ENCODE data around the gene C7orf57.

C7orf57 gene

GRCh38 chr7:47990592-47990991, 44.8 kb upstream of the C7orf57 start:
- no peak for DNase-seq
- TF ChIP-seq, protein P1, sequence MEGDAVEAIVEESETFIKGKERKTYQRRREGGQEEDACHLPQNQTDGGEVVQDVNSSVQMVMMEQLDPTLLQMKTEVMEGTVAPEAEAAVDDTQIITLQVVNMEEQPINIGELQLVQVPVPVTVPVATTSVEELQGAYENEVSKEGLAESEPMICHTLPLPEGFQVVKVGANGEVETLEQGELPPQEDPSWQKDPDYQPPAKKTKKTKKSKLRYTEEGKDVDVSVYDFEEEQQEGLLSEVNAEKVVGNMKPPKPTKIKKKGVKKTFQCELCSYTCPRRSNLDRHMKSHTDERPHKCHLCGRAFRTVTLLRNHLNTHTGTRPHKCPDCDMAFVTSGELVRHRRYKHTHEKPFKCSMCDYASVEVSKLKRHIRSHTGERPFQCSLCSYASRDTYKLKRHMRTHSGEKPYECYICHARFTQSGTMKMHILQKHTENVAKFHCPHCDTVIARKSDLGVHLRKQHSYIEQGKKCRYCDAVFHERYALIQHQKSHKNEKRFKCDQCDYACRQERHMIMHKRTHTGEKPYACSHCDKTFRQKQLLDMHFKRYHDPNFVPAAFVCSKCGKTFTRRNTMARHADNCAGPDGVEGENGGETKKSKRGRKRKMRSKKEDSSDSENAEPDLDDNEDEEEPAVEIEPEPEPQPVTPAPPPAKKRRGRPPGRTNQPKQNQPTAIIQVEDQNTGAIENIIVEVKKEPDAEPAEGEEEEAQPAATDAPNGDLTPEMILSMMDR (IDR thresholded peaks at IDR 0.05; ENCODE audit: borderline replicate concordance, extremely low read depth, low read length, poor library complexity, severe bottlenecking), result no peak
- TF ChIP-seq EZH2 (IDR thresholded peaks at IDR 0.05; ENCODE audit: borderline replicate concordance, low read depth, low read length, severe bottlenecking), result no peak
- Histone ChIP-seq H3K4me2 (ENCODE audit: insufficient read depth, low read length) (no peak overlapping the region), H3K79me2 (ENCODE audit: insufficient read depth, low read length) (no peaks in the 10 kb centered on the region), H2AFZ (ENCODE audit: low read depth, low read length) (no peak overlapping the region), H3K4me3 (ENCODE audit: low read depth in 1 of 2, low read length in 2 of 2) (no peak overlapping the region), H3K27me3 (ENCODE audit: insufficient read depth, low read length, poor library complexity) (no peaks in the 10 kb centered on the region), H3K36me3 (ENCODE audit: insufficient read depth, low read length) (no peaks in the 10 kb centered on the region), H3K27ac (ENCODE audit: low read length) (no peak overlapping the region), H3K4me1 (ENCODE audit: insufficient read depth, low read length) (no peaks in the 10 kb centered on the region), H3K9ac (ENCODE audit: low read depth, low read length) (no peak overlapping the region), H3K9me3 (ENCODE audit: insufficient read depth, low read length, severe bottlenecking) (no peaks in the 10 kb centered on the region), H4K20me1 (ENCODE audit: insufficient read depth, low read length) (no peaks in the 10 kb centered on the region)
- no peak for ATAC-seq (ENCODE audit: insufficient read depth, low read depth)

- Histone ChIP-seq H3K36me3 (ENCODE audit: insufficient read depth, low read length) (no peaks in the 10 kb centered on the region), H3K4me3 (ENCODE audit: low read depth in 1 of 2, low read length in 2 of 2) (no peak overlapping the region), H3K9ac (ENCODE audit: low read depth, low read length) (no peak overlapping the region), H3K27ac (ENCODE audit: low read length) (no peak overlapping the region), H3K27me3 (ENCODE audit: insufficient read depth, low read length, poor library complexity) (no peaks in the 10 kb centered on the region), H3K4me2 (ENCODE audit: insufficient read depth, low read length) (no peak overlapping the region), H3K4me1 (ENCODE audit: insufficient read depth, low read length) (no peaks in the 10 kb centered on the region), H2AFZ (ENCODE audit: low read depth, low read length) (no peak overlapping the region), H3K9me3 (ENCODE audit: insufficient read depth, low read length, severe bottlenecking) (no peaks in the 10 kb centered on the region), H4K20me1 (ENCODE audit: insufficient read depth, low read length) (no peaks in the 10 kb centered on the region), H3K79me2 (ENCODE audit: insufficient read depth, low read length) (no peaks in the 10 kb centered on the region)
- ATAC-seq (ENCODE audit: insufficient read depth, low read depth) (no peak), DNase-seq (no peak)
- no peak for TF ChIP-seq EZH2 (IDR thresholded peaks at IDR 0.05; ENCODE audit: borderline replicate concordance, low read depth, low read length, severe bottlenecking)
- TF ChIP-seq, protein P1 (IDR thresholded peaks at IDR 0.05; ENCODE audit: borderline replicate concordance, extremely low read depth, low read length, poor library complexity, severe bottlenecking), result no peak
Observed at GRCh38 chr7:47991270-47991669, 44.1 kb upstream of the C7orf57 start.

DNA sequence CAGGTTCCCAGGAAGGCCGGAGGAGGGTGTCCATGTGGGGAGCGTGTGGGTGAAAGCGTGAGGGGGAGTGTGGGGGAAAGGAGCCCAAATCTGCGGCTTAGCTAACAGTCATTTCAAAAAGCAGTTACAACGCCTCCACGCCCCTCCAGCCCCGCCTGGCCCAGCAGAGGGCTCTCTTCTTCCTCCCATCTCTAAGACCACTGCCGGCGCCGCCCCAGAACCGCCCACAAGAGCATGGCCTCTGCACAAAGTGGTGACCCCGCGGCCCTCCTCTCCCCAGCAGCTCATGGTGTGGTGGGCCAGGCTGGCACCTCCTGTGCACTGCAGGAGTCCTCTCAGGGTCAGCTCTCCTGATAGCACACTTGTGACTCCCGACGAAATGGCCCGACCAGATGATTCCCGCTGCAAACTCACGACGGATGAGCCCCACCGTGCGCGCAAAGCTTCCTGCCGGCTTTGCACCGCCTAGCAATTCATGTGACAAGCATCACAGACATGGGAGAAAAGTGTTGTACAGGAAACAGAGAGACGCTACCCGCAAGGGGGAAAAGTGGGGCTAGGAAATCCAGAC, 43.5 kb upstream of the C7orf57 start:
- no peaks in the 10 kb centered on the region for H3K27me3 ChIP-seq (ENCODE audit: insufficient read depth, low read length, poor library complexity)
- no peak overlapping the region for H3K4me3 ChIP-seq (ENCODE audit: low read depth in 1 of 2, low read length in 2 of 2)
- no peaks in the 10 kb centered on the region for H4K20me1 ChIP-seq (ENCODE audit: insufficient read depth, low read length)
- H3K27ac ChIP-seq (ENCODE audit: low read length), result no peak overlapping the region
- DNase-seq (no peak), ATAC-seq (ENCODE audit: insufficient read depth, low read depth) (no peak)
- TF ChIP-seq EZH2 (IDR thresholded peaks at IDR 0.05; ENCODE audit: borderline replicate concordance, low read depth, low read length, severe bottlenecking), result no peak
- TF ChIP-seq, protein P1 (IDR thresholded peaks at IDR 0.05; ENCODE audit: borderline replicate concordance, extremely low read depth, low read length, poor library complexity, severe bottlenecking), result no peak
- no peak overlapping the region for H3K9ac ChIP-seq (ENCODE audit: low read depth, low read length)
- no peaks in the 10 kb centered on the region for H3K9me3 ChIP-seq (ENCODE audit: insufficient read depth, low read length, severe bottlenecking)
- no peaks in the 10 kb centered on the region for H3K79me2 ChIP-seq (ENCODE audit: insufficient read depth, low read length)
- no peak overlapping the region for H3K4me2 ChIP-seq (ENCODE audit: insufficient read depth, low read length)
- H3K36me3 ChIP-seq (ENCODE audit: insufficient read depth, low read length), result no peaks in the 10 kb centered on the region
- H3K4me1 ChIP-seq (ENCODE audit: insufficient read depth, low read length), result no peaks in the 10 kb centered on the region
- no peak overlapping the region for H2AFZ ChIP-seq (ENCODE audit: low read depth, low read length)

DNA sequence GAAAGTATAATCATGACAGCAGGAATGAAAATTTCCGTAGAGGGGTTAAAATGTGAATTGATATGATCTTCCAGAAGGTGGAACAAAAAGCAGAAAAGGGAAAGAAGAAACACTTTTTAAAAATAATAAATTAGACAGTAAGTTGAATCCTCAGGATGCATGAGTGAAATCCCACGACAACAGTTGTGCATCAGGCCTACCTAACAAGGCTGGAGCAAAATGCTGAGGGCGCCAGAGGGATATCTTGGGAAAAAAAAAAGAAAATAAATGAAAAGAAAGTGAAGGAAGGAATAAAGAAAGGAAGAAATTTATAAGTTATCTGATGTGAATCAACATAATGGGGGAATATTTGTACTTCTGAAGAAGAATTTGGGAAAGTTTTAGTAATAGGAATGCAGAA, 42.9 kb upstream of the C7orf57 start:
- no peaks in the 10 kb centered on the region for H3K79me2 ChIP-seq (ENCODE audit: insufficient read depth, low read length)

More for the DNA sequence above, 42.9 kb upstream of the C7orf57 start:
- ATAC-seq (ENCODE audit: insufficient read depth, low read depth) (no peak), DNase-seq (no peak)
- H3K27ac ChIP-seq (ENCODE audit: low read length), result no peak overlapping the region
- no peaks in the 10 kb centered on the region for H3K4me1 ChIP-seq (ENCODE audit: insufficient read depth, low read length)
- H3K4me2 ChIP-seq (ENCODE audit: insufficient read depth, low read length), result no peak overlapping the region
- H2AFZ ChIP-seq (ENCODE audit: low read depth, low read length), result no peak overlapping the region
- H3K4me3 ChIP-seq (ENCODE audit: low read depth in 1 of 2, low read length in 2 of 2), result no peak overlapping the region
- H3K27me3 ChIP-seq (ENCODE audit: insufficient read depth, low read length, poor library complexity), result no peaks in the 10 kb centered on the region
- H3K9ac ChIP-seq (ENCODE audit: low read depth, low read length), result no peak overlapping the region
- no peaks in the 10 kb centered on the region for H3K9me3 ChIP-seq (ENCODE audit: insufficient read depth, low read length, severe bottlenecking)
- no peaks in the 10 kb centered on the region for H4K20me1 ChIP-seq (ENCODE audit: insufficient read depth, low read length)
- TF ChIP-seq, protein P1 (IDR thresholded peaks at IDR 0.05; ENCODE audit: borderline replicate concordance, extremely low read depth, low read length, poor library complexity, severe bottlenecking), result no peak
- no peak for TF ChIP-seq EZH2 (IDR thresholded peaks at IDR 0.05; ENCODE audit: borderline replicate concordance, low read depth, low read length, severe bottlenecking)
- H3K36me3 ChIP-seq (ENCODE audit: insufficient read depth, low read length), result no peaks in the 10 kb centered on the region

Data from DND-41 (cell line).